ENCODE measurements around the gene PTPA.

DNA sequence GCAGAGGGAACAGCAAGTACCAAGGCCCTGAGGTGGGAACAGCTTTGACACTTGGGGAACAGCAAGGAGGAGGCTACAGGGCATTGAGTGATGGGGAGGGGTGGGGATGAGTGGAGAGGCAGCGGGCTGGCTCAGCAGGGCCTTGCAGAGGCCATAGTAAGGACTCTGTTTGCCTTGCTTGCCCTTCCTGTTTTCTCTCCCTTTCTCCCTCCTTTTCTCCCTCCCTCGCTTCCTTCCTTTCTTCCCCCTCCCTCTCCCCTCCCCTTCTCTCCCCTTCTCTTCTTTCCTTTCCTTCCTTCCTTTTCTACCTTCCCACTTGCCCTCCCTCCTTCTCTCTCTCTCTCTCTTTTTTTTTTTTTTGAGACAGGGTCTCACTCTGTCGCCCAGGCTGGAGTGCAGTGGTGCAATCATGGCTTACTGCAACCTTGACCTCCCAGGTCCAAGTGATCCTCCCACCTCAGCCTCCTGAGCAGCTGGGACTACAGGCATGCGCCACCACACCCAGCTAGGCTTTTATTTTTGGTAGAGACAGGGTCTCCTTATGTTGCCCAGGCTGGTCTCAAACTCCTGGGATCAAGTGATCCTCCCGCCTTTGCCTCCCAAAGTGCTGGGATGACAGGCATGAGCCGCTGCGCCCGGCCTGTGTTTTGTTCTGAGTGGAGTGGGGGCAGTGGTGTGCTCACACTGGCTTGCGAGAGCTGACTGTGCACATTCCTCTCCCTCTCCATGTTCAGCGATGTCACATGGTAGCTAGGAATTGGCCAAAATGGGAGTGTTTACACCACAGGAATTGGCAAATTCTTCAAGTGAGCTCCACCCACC lies 49.7 kb downstream of the PTPA start:
- TF ChIP-seq, protein P1, sequence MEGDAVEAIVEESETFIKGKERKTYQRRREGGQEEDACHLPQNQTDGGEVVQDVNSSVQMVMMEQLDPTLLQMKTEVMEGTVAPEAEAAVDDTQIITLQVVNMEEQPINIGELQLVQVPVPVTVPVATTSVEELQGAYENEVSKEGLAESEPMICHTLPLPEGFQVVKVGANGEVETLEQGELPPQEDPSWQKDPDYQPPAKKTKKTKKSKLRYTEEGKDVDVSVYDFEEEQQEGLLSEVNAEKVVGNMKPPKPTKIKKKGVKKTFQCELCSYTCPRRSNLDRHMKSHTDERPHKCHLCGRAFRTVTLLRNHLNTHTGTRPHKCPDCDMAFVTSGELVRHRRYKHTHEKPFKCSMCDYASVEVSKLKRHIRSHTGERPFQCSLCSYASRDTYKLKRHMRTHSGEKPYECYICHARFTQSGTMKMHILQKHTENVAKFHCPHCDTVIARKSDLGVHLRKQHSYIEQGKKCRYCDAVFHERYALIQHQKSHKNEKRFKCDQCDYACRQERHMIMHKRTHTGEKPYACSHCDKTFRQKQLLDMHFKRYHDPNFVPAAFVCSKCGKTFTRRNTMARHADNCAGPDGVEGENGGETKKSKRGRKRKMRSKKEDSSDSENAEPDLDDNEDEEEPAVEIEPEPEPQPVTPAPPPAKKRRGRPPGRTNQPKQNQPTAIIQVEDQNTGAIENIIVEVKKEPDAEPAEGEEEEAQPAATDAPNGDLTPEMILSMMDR (IDR thresholded peaks at IDR 0.05; ENCODE audit: poor library complexity) = no peak
- TF ChIP-seq EZH2 (IDR thresholded peaks at IDR 0.05; ENCODE audit: borderline replicate concordance) = no peak

All from hepatocyte (in vitro differentiated cells).